SK-N-SH (cell line): ENCODE measurements around the gene GNB5.

Source experiments
- EP300 ChIP-seq, 2 experiments: IDR thresholded peaks; 2 replicates each; pipeline versions ENCODE4 v1.4.0 to v1.6.1; 2012; ENCODE audit warnings: borderline replicate concordance in 1 of 2, low read depth in 1 of 2, low read length in 1 of 2
- FOXJ3 ChIP-seq: sonication (generic); formaldehyde crosslinking; IDR thresholded peaks from 2 replicates; pipeline ENCODE4 v1.5.1; 2020; ENCODE audit warnings: mild to moderate bottlenecking, missing genetic modification reagents
- RAD21 ChIP-seq: IDR thresholded peaks from 2 replicates; pipeline ENCODE4 v1.6.1; 2012; ENCODE audit warnings: mild to moderate bottlenecking, low read length
- RFX5 ChIP-seq: IDR thresholded peaks from 2 replicates; pipeline ENCODE4 v1.6.1; 2012; ENCODE audit warnings: mild to moderate bottlenecking, improper control_type of control experiment, low read length
- TAF1 ChIP-seq: IDR thresholded peaks from 2 replicates; pipeline ENCODE4 v1.6.1; 2012; ENCODE audit warnings: low read depth, mild to moderate bottlenecking, low read length, moderate library complexity, borderline replicate concordance
- TF ChIP-seq, protein P1 (sequence below): fragments of 200-600 bp; sonication (generic); IDR thresholded peaks from 2 replicates; pipeline ENCODE4 v1.6.1; 2017; ENCODE audit warnings: antibody characterized with exemption, mild to moderate bottlenecking, moderate library complexity
- TF ChIP-seq, protein P2 (sequence below): fragments of 150-350 bp; IDR thresholded peaks from 2 replicates; pipeline ENCODE4 v1.6.1; 2017; ENCODE audit warnings: antibody characterized with exemption, low read length, low read depth, borderline replicate concordance
- TF ChIP-seq, protein P3 (sequence below): fragments of 150-350 bp; IDR thresholded peaks from 2 replicates; pipeline ENCODE4 v1.6.1; 2016; ENCODE audit warnings: mild to moderate bottlenecking, low read depth, low read length

DNA sequence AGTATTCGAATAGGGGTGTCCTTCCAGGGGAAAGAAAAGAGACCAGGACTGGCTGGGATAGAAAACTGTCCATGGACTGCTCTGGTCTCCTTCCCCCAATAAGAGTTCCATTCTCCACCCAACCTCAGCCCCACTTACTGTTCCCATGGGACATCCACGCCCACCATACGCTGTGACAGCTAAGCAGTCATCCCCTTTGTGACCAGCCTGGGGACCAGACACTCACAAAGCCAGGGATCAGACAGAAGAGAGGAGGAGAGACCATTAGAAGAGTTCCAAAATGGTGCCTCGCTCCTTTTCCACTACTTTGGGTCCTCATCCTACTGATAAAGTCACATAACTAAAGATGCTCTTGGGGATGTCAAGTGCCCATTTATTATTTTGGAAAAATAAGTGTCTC lies 27.6 kb upstream of the GNB5 start:
- TF ChIP-seq EP300 (IDR thresholded peaks at IDR 0.05; ENCODE audit: borderline replicate concordance in 1 of 2, low read depth in 1 of 2, low read length in 1 of 2) (no peak), FOXJ3 (no peak), TAF1 (no peak), RFX5 (no peak), RAD21 (no peak)
- TF ChIP-seq, protein P1, sequence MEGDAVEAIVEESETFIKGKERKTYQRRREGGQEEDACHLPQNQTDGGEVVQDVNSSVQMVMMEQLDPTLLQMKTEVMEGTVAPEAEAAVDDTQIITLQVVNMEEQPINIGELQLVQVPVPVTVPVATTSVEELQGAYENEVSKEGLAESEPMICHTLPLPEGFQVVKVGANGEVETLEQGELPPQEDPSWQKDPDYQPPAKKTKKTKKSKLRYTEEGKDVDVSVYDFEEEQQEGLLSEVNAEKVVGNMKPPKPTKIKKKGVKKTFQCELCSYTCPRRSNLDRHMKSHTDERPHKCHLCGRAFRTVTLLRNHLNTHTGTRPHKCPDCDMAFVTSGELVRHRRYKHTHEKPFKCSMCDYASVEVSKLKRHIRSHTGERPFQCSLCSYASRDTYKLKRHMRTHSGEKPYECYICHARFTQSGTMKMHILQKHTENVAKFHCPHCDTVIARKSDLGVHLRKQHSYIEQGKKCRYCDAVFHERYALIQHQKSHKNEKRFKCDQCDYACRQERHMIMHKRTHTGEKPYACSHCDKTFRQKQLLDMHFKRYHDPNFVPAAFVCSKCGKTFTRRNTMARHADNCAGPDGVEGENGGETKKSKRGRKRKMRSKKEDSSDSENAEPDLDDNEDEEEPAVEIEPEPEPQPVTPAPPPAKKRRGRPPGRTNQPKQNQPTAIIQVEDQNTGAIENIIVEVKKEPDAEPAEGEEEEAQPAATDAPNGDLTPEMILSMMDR, result no peak
- TF ChIP-seq, protein P2, sequence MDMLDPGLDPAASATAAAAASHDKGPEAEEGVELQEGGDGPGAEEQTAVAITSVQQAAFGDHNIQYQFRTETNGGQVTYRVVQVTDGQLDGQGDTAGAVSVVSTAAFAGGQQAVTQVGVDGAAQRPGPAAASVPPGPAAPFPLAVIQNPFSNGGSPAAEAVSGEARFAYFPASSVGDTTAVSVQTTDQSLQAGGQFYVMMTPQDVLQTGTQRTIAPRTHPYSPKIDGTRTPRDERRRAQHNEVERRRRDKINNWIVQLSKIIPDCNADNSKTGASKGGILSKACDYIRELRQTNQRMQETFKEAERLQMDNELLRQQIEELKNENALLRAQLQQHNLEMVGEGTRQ, result no peak
- TF ChIP-seq, protein P3, sequence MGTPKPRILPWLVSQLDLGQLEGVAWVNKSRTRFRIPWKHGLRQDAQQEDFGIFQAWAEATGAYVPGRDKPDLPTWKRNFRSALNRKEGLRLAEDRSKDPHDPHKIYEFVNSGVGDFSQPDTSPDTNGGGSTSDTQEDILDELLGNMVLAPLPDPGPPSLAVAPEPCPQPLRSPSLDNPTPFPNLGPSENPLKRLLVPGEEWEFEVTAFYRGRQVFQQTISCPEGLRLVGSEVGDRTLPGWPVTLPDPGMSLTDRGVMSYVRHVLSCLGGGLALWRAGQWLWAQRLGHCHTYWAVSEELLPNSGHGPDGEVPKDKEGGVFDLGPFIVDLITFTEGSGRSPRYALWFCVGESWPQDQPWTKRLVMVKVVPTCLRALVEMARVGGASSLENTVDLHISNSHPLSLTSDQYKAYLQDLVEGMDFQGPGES, result no peak
